Central memory CD4-positive, alpha-beta T cell (primary cell): Measurements from ENCODE around the gene CXCL8.
"Not testable (repeated sequence)": the region's sequence is repeated elsewhere in the genome, so short reads cannot be mapped to it uniquely, and the experiment has no call there.

Experiments
- DNase-seq: peaks from one replicate; pipeline ENCODE4 v3.0.0; 2022
- total RNA-seq, 3 experiments: gene quantifications; one replicate each; lab custom pipeline; 2026; lab: John Stamatoyannopoulos, UW

Gene CXCL8
- 0 to 5.4 (median 0) reads per million in 3 experiments for total RNA-seq

DNA sequence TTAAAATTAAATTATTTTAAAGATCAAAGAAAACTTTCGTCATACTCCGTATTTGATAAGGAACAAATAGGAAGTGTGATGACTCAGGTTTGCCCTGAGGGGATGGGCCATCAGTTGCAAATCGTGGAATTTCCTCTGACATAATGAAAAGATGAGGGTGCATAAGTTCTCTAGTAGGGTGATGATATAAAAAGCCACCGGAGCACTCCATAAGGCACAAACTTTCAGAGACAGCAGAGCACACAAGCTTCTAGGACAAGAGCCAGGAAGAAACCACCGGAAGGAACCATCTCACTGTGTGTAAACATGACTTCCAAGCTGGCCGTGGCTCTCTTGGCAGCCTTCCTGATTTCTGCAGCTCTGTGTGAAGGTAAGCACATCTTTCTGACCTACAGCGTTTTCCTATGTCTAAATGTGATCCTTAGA lies at the start of gene CXCL8:
CXCL8 (plus strand) TSS at position 217 of the 426 bp plus-strand sequence; CDS start at position 307, 90 bp downstream.
- DNase-seq: no peak

DNA sequence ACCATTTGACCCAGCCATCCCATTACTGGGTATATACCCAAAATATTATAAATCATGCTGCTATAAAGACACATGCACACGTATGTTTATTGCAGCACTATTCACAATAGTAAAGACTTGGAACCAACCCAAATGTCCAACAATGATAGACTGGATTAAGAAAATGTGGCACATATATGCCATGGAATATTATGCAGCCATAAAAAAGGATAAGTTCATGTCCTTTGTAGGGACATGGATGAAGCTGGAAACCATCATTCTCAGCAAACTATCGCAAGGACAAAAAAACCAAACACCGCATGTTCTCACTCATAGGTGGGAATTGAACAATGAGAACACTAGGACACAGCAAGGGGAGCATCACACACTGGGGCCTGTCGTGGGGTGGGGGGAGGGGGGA lies 49.2 kb upstream of the CXCL8 start:
- DNase-seq: not testable (repeated sequence)

DNA sequence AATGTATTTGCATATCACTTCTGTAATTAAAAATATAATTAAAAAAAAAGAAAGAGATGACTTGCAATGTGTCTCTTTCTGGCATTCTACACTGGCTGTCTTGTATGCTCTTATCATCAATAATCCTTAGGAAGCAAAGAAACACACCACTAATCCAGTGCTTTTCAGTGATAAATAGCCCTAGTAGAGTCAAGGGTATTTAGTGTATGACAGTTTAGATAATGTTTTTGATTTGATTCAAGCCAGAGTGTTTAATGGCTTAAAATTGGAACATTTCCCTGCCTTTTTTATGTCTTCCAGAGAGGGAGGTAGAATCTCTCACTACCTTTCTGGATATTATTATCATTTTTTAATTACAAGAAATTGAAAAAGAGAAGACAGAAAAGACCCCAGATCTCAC lies 48.6 kb upstream of the CXCL8 start:
- DNase-seq: no peak

DNA sequence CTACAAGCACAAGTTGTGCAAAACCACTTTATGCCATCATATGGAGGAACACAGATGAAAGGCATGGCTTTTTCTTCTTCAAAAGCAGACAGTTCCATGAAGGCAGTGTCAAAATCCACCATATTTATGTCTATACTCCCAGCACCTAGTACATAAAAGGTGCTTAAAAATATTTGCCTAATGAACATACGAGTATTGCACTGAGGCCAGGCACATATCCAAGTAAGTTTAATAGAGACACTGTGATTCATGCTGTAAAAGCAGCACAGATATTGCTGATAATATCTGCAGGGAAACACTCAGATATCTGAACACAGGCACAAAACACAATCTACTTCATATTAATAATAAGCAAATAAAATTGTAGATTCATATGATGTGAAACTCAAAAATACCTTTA lies 48.1 kb upstream of the CXCL8 start:
- DNase-seq: no peak

DNA sequence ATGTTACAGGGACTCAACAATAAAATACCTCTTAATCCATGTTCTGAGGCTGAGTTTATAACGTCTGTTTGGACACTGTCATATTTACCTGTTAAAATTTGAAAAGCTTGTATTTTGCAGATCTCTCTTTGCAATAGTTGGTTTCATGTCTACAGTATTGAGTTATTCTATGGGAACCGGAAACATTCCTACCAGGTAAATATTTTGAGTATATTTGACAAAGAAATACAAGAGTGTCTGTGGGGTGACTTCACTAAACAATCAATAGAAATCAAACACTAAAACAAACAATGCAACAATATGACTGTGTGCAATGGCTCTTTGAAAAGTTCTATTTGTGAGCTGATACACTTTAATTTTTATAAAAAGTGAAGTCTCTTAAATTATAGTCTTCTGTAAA lies 47.7 kb upstream of the CXCL8 start:
- no peak for DNase-seq

DNA sequence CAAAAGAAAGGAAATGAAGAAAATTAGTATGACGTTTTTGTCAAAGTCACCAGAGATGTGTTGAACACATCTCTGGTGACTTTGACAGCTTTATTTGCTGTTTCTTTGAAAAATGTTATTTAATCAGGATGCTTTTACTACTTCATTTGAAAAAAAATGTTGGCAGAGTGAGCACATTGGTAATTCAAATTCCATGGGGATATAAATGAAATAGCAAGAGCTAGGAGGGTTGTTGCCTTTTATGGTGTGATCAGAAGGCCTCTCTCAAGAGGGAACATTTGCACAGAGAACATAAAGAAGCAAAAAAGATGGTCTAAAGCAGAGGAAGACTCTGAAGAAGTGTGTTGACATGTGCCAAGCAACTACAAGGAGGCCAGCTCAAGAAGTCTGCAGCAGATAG lies 46.6 kb upstream of the CXCL8 start:
- DNase-seq: no peak

DNA sequence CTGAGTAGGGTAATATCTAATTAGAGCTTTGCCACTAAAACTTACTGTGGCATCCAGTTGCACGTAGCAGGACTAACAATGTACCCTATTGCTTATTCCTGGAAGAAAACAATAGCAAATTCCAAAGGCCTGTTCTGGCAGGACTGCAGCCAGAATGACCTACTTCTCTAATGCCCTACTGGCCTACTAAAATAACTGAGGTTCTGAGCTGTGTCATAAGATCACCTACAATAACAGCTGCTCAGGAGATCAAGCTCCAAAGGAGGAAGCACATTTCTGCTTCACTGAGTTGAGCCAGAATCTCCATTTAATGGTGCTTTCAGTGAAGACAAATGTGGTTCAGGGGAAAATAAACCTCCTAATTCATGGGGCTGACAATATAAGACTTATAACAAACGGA lies 42.2 kb upstream of the CXCL8 start:
- no peak for DNase-seq

DNA sequence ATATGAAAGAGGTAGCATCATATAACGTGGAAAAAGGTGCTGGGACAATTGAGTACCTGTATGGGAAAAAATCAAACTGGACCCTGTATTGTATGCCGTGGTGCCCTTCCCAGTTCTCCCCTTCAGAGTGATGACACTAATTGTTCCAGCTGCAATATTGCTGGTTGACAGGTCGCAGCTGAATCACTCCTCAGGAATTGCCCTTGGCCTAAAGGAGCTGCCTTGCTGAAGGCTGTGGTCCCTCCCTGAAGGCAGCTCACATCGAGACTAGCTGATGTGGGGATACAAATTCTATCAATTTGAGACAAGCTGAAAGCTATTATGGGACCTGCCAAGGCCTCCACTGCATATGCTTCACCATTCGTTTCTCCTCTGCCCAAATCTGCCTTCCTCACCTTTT lies 39.3 kb upstream of the CXCL8 start:
- no peak for DNase-seq

DNA sequence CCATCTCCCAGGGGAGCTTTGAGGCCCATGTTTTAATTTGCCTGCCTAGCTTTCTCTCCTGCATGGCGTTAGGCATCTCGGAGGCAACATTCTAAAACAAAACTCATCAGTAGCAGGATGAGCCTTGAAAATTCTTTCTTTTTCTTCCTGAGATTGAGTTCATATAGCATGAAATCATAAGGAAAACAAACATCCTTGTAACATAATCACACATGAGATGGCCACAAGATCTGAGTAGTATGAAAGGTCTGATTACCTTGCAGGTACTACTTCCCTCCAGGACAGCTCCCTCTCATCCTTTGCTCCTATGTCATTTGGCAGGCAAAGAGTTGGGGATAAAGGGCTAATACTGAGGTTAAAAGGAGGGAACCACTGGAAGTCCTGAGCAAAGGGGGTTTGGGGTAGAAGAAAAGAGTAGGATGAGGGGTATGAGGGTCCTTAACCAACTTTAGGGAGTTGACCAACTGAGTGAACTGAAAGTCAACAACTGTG lies 37.5 kb upstream of the CXCL8 start:
- DNase-seq: no peak

DNA sequence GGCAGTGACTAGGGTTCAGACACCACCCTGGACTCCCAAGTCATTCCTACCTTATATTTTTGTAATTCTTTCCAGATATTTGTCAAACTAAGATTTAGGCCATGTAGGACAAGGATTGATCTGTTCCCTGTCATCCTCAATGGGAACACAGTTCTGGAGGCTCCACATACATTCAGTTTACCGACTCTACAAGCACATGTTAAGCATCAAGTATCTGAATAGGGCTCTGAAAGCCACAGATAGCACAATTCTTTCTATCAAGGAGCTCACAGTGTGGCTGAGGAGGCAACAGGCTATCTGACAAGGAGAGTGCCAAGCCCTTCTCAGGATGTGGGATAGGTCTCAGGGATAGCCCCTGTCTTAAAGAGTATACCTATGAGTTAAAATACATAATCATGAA lies 37.0 kb upstream of the CXCL8 start:
- DNase-seq: no peak

DNA sequence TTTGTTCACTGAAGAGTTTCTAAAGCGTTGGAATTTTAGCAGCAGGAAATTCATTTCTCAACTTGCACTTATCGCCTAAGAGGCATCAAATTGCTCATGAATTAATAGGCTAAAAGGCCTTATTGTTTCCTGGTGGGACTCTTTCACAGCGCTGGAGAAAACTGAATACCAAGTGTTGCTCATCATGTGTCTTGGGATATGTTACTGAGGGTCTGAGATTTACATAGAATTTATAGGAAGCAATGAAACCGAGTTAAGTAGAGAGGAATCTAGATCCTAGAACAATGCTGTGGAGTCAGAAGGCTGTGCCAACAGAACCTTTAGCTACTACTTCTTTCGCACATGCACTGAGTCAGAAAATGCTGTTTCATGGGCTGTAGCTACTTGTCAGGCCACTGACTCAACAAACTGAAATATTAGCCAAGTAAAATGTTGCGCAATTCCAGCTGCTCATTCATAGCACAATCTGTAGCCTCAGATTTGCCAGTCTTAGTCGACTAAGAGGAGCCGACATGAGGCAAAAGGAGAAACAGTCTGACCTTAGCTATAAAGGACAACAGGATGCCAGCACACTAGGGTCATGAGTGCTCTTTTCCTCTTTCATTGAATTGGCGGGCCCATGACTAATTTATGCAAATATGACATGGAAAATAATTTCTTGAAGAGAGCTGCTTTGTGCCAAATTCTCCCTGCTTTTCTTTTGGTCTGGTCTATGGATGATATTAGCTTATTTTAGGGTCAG lies 35.9 kb upstream of the CXCL8 start:
- no peak for DNase-seq

DNA sequence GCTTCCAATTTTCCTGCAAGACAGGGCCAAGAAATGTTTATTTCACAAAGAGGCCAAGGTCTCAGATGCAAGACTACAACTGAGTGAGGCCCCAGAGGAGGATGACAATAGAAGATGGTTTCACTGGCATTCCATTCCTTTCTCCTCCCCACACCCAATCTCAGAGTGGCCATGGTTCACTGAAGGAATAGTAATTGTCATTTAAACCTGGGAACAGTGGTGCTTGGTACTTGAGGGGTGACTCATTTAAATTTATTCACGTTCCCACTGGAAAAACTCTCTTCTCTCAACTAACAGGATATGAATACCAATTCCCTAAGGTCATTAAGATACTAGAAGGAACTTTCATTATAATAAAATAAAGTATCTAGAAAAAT lies 35.3 kb upstream of the CXCL8 start:
- DNase-seq: no peak

DNA sequence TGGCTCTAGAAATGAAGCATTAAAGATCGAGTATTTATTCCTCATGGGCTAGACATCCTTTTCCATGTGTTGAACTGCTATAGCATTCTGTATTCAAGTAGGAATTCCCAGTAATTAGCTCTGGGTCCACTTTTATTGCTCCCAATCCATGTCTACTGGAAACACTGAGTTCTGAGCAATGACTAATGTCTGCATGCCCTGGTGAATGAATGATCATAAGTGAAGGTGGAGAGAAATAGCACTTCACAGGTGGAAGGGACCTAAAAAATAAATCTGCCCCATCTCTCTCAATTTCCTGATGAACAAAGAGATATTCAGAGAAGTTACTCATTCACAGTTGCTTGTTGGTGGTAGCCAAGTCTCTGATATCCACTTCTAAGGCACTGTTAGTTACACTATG lies 34.6 kb upstream of the CXCL8 start:
- no peak for DNase-seq

DNA sequence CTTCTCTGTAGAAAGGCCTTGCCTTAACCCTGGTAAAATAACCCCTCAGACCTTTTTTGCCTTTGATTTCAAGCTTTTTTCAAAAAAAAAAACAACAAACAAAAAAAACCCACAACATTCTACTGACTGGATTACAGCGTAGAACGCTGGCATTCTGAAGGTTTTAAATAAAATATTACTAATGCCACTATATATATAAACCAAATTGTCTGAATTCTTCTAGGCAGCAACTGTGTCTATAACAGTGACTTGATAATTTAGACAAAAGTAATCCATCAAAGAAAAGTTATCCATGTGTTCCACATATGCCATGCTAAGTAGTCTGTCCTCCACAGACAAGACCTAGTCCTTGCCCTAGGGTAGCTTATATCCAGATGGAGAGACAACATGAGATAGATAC lies 33.6 kb upstream of the CXCL8 start:
- no peak for DNase-seq

DNA sequence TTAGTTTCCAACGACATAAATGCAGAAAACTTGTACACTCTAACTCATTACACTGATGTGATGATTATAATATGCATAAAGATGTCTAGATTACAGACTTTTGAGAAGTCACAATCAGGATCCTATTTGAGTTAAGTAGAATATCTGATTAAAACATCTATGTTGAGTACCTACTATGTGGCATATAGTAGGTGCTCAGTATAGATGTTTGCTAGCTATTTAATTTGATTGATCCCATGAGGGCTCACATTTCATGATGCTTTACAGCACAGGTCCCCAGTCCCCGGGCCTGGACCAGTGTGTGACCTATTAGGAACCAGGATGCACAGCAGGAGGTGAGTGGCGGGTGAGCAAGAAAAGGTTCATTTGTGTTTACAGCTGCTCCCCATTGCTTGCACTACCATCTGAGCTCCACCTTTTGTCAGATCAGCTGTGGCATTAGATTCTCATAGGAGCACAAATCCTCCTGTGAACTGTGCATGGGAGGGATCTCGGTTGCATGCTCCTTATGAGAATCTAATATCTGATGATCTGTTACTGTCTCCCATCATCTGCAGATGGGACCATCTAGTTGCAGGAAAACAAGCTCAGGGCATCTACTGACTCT lies 33.0 kb upstream of the CXCL8 start:
- DNase-seq: no peak

DNA sequence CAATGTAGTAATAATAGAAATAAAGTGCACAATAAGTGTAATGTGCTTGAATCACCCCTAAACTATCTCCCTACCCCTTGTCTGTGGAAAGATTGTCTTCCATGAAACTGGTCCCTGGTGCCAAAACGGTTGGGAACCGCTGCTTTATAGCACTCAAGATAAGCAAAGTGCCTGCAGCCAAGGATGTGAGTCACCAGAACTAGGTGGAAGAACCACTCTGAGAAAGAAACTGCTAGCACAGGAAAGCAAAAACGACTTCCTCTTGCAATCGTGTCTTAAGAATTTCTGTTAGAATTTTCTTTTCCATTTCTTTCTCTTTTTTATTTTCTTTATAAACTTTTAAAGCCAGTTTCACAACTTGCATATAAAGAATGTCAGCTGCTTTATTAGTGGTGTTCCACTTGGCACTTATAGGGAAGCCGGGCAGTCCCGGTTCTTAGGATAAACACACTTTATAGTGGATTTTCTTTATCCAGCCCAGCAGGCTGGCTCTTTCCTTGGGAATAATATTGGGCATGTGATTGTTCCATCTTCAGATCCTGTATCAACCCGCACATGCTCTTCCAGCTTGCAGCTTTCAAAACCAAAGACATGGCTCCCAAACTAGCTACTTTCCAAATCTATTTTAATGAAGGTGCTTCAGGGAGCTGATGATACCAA lies 32.3 kb upstream of the CXCL8 start:
- DNase-seq: no peak

DNA sequence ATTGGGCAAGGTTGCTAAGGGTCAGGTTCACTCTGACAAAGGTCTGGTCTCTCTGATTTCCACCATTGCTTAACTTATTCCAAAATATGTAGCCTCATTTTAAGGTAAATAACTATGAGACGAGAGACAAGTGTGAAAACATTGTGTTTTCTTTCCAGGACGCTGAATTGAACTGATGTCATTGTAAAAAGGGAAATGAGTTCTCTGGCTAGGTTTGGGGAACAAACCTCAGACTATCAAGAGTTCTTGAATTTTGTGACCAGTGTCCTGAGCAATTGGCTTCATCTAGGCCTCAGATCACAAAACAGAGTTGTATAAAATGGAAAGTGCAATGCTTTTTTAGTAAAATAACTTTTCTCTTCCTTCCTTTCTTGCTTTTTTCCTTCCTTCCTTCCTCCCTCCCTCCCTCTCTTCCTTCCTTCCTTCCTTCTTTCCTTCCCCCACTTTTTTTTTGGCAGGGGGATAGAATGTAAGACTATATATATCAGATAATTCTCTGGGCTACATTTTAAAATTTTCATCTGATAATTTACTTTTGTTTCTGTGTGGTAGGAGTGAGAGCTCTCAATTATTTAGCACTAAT lies 30.8 kb upstream of the CXCL8 start:
- no peak for DNase-seq

DNA sequence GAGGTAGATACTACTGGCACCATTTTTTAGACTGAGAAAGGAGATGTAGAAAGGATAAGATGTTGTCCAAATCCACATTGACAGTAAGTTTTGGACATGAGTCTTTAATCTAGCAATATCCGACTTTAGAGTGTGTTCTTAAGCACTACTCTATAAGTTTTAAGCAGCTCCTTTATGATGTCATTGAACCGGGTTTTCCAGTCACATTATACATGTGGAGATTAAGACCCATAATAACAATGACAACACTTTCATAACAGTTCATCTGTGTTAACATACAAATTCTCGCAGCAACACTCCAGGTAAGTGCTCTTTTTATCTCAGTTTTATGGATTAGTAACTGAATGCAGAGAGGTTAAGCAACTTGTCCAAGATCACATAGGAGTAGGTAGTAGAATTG lies 30.3 kb upstream of the CXCL8 start:
- DNase-seq: no peak

DNA sequence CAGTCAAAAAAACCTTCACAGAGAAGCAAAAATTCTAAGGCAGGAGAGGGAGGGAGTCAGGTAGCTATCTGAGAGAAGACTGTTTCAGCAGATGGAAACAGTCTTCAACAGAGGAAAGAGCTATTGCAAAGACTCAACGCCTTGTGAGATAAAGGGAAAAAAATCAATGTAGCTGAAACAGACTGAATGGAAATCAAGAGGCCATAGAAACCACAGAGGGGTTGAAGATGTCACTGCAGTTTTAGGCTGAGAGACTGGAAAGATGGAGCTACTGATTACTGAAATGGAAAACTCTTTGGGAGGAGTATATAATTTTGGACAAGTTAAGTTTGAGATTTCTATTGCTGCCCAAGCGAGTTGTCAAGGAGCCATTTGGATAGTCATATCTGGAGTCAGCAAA lies 28.4 kb upstream of the CXCL8 start:
- DNase-seq: no peak

DNA sequence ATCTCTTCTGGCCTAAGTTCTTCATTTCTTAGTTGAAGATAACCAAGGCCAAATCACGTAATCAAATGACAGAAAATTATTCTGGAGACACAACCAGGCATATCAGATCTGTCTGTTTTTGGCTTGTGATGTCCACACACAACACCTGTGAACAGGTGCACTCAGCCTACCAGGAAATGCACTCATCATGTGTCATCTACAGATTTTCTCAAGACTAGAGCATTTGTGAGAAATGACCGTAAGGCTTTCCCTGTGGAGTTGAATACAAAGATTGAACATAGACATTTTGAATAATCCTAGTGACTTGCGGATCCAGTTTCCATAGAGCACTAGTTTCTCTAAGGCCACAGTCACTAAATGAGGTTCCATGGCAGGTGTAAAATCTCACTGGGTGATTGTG lies 26.7 kb upstream of the CXCL8 start:
- no peak for DNase-seq

DNA sequence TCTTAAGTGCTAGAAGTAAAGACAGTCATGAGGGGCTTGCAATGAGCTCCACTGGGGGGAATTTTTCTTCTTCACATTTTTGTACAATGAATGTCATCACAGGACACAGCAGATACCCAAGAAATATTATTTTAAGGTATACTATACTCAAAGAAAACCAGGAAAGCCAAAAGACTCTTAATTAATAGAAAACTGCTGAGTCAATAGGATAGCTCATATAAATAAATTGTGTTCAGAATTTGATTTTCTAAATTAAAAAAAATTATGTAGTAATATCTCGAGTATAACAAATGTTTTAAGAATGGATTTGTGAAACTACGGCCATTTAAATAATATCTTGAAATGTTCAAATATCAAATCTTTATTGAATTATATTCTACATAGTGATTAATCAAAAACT lies 25.7 kb upstream of the CXCL8 start:
- DNase-seq: no peak

DNA sequence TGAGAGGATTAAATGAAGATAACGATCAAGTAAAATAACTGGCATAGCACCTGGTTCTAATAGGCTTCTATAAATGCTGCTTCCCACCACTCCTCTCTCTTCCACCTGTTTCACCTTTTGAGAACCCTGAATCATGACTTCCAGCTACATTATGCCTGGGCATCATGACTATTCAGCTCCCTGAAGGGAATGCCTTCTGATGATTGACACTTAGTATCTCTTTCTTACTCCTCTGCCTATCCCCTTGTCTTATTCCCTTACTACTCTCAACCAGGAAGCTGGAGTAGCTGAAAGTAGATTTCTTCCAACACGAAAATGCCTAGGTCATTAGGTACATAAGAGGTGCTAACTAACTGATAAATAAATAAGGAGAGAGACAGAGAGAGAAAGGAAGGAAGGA lies 24.7 kb upstream of the CXCL8 start:
- no peak for DNase-seq
